OCI-LY7 (cell line): ENCODE results near the gene ARHGAP29. TPM values are rescaled to one million over a fixed set of nuclear protein-coding genes. Genes with fewer than 3 reads are reported as not detected.

Experiments used
- BruUV-seq: library from RNA; stranded (reverse); fragments of 400-500 nt; replicated peaks from 2 replicates; lab custom pipeline; 2021; lab: Mats Ljungman, UMichigan
- CTCF ChIA-PET: fragments of 300-600 bp; sonication (Branson Sonifier 250); formaldehyde crosslinking; loops from one replicate; lab custom pipeline; 2022; ENCODE audit warnings: antibody characterized with exemption; ENCODE audit not compliant: unreplicated experiment; lab: Charles Lee
- POLR2A ChIA-PET: fragments of 300-600 bp; sonication (Branson Sonifier 250); formaldehyde crosslinking; loops from one replicate; lab custom pipeline; 2022; ENCODE audit warnings: antibody characterized with exemption; lab: Charles Lee
- DNase-seq: peaks from one replicate; pipeline ENCODE4 v3.0.0-alpha.2; 2015; ENCODE audit warnings: low spot score
- H2AFZ ChIP-seq: fragments of 200-600 bp; sonication (generic), shearing (Covaris generic); 2 replicates; pipeline ENCODE4 v1.6.1; 2014; ENCODE audit warnings: mild to moderate bottlenecking, antibody characterized with exemption, low read length, moderate library complexity
- H3K27ac ChIP-seq: fragments of 200-600 bp; sonication (generic); 2 replicates; pipeline ENCODE4 v1.5.1; 2014; ENCODE audit warnings: mixed run types, low read depth, mild to moderate bottlenecking, moderate library complexity, low read length, inconsistent platforms; ENCODE audit not compliant: poor library complexity, severe bottlenecking
- H3K36me3 ChIP-seq: fragments of 200-600 bp; sonication (generic); 2 replicates; pipeline ENCODE4 v1.6.1; 2014; ENCODE audit warnings: mild to moderate bottlenecking, antibody characterized with exemption, low read length, moderate library complexity, mixed read lengths; ENCODE audit not compliant: insufficient read depth
- H3K4me1 ChIP-seq: fragments of 200-600 bp; sonication (generic); 2 replicates; pipeline ENCODE4 v1.5.1; 2014; ENCODE audit warnings: mild to moderate bottlenecking, low read length; ENCODE audit not compliant: insufficient read depth, poor library complexity, severe bottlenecking
- H3K4me2 ChIP-seq: fragments of 200-600 bp; sonication (generic); 2 replicates; pipeline ENCODE4 v1.6.1; 2014; ENCODE audit warnings: mild to moderate bottlenecking, low read length
- H3K4me3 ChIP-seq: fragments of 200-600 bp; sonication (generic); 2 replicates; pipeline ENCODE4 v1.5.1; 2014; ENCODE audit warnings: mild to moderate bottlenecking, low read depth, low read length; ENCODE audit not compliant: poor library complexity, severe bottlenecking
- H3K79me2 ChIP-seq: fragments of 200-600 bp; sonication (generic); 2 replicates; pipeline ENCODE4 v1.6.1; 2016; ENCODE audit warnings: low read depth, mild to moderate bottlenecking, low read length, moderate library complexity, mixed read lengths; ENCODE audit not compliant: insufficient read depth
- H3K9me2 ChIP-seq: fragments of 200-600 bp; sonication (generic); 2 replicates; pipeline ENCODE4 v1.6.1; 2016; ENCODE audit warnings: mild to moderate bottlenecking, low read length, mixed read lengths; ENCODE audit not compliant: insufficient read depth
- H3K9me3 ChIP-seq: fragments of 200-600 bp; sonication (generic); 2 replicates; pipeline ENCODE4 v1.6.1; 2014; ENCODE audit warnings: mild to moderate bottlenecking, mixed run types, low read length, mixed read lengths
- H4K20me1 ChIP-seq: fragments of 200-600 bp; sonication (generic); 2 replicates; pipeline ENCODE4 v1.6.1; 2014; ENCODE audit warnings: mild to moderate bottlenecking, antibody characterized with exemption, low read length, moderate library complexity, mixed read lengths; ENCODE audit not compliant: insufficient read depth
- EZH2phosphoT487 ChIP-seq: fragments of 200-600 bp; sonication (generic); IDR thresholded peaks from 2 replicates; pipeline ENCODE4 v1.6.1; 2018; ENCODE audit warnings: low read depth, borderline replicate concordance, mild to moderate bottlenecking, mixed run types, antibody characterized with exemption, low read length, moderate library complexity, mixed read lengths
- intact Hi-C: fragments of 100-400 bp; cut with micrococcal nuclease; formaldehyde crosslinking; loops from one replicate; pipeline ENCODE4 v1.10.0; 2022; ENCODE audit not compliant: unreplicated experiment
- total RNA-seq, 2 experiments: library from RNA; depleted of rRNA in 1 of 2; stranded (reverse); fragments of >200 nt in 1 of 2; shearing (Covaris generic) in 1 of 2; gene quantifications; 2 replicates each; pipeline ENCODE4 v1.2.3, GENCODE V29; 2014 to 2022
- TF ChIP-seq, protein P1 (sequence below): fragments of 200-600 bp; sonication (generic); conservative IDR thresholded peaks from 2 replicates; pipeline ENCODE4 v1.5.1; 2014; ENCODE audit warnings: mild to moderate bottlenecking, antibody characterized with exemption, low read length, moderate library complexity, mixed read lengths

ARHGAP29 gene
- total RNA-seq, 2 experiments from 2014 or later = 0.06 TPM; not detected in 1

DNA sequence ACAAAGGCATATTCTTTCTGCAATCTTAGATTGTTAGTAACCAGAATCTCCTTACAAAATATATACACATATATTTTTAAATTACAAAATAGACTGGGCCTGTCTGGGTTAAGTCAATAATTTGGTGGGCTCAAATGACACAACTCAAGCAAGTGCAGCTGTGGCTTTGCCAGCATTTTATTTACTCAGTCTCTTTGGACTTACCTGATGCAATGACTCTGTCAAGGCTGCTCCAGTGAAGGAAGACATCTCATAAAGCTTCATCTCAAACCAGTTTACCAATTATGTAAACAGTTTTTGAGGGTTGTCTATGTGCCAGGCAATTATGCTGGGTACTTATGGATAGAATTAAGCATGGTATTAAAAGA is 93.6 kb downstream of the ARHGAP29 start:
- intact Hi-C loops = no loop called here
- H3K36me3 ChIP-seq = no peaks in the 10 kb centered on the region
- no peak overlapping the region for H2AFZ ChIP-seq
- ChIA-PET CTCF (no interaction called here), POLR2A (interaction anchor here (0.6 kb wide), 1 partner anchor 671 kb away, joined by 7 read pairs; no protein-coding TSS in a partner anchor)
- no peaks in the 10 kb centered on the region for H3K79me2 ChIP-seq
- no peaks in the 10 kb centered on the region for H3K4me1 ChIP-seq
- BruUV-seq = no TSS peak
- no peaks in the 10 kb centered on the region for H3K9me2 ChIP-seq
- DNase-seq = no peak
- H3K4me3 ChIP-seq = no peak overlapping the region
- no peaks in the 10 kb centered on the region for H3K9me3 ChIP-seq
- no peak overlapping the region for H3K4me2 ChIP-seq
- H3K27ac ChIP-seq = no peak overlapping the region
- no peak for TF ChIP-seq EZH2phosphoT487
- TF ChIP-seq, protein P1, sequence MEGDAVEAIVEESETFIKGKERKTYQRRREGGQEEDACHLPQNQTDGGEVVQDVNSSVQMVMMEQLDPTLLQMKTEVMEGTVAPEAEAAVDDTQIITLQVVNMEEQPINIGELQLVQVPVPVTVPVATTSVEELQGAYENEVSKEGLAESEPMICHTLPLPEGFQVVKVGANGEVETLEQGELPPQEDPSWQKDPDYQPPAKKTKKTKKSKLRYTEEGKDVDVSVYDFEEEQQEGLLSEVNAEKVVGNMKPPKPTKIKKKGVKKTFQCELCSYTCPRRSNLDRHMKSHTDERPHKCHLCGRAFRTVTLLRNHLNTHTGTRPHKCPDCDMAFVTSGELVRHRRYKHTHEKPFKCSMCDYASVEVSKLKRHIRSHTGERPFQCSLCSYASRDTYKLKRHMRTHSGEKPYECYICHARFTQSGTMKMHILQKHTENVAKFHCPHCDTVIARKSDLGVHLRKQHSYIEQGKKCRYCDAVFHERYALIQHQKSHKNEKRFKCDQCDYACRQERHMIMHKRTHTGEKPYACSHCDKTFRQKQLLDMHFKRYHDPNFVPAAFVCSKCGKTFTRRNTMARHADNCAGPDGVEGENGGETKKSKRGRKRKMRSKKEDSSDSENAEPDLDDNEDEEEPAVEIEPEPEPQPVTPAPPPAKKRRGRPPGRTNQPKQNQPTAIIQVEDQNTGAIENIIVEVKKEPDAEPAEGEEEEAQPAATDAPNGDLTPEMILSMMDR = no peak
- H4K20me1 ChIP-seq = no peaks in the 10 kb centered on the region

DNA sequence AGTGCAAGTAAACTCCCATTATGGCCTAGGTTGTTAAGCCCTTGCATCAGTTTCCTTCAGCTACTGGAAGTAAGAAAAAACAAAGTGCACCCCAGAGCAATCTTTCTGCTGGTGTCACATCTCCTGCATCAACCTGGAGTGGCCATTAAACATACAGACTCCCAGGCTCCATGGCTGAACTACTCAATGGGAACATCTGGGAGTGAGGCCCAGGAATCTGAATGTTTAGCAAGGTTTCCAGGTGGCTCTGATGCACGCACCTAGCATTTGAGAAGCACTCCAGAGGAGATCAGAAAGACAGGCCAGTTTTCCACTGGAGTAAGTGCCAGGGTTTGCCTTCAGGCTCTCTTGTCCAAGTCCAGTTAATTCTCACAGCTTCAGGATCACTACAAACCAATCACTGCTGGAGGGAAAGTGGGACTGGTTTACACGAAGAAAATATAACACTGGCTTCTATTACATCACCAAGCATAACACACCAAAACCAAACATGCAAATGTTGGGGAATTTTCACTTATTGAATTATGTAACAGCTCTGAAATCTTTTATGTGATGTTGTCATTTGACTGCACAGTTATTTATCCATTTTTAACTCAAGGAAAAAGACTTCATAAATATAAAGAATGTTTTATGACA is 94.1 kb downstream of the ARHGAP29 start:
- Histone ChIP-seq H2AFZ (no peak overlapping the region), H3K9me3 (no peaks in the 10 kb centered on the region), H3K4me3 (no peak overlapping the region), H3K79me2 (no peaks in the 10 kb centered on the region), H4K20me1 (no peaks in the 10 kb centered on the region), H3K36me3 (no peaks in the 10 kb centered on the region), H3K4me2 (no peak overlapping the region), H3K4me1 (no peaks in the 10 kb centered on the region), H3K9me2 (no peaks in the 10 kb centered on the region), H3K27ac (no peak overlapping the region)
- intact Hi-C loops = no loop called here
- ChIA-PET POLR2A (interaction anchor here (0.6 kb wide), 1 partner anchor 671 kb away, joined by 7 read pairs; no protein-coding TSS in a partner anchor), CTCF (no interaction called here)
- no peak for TF ChIP-seq EZH2phosphoT487
- TF ChIP-seq, protein P1 = no peak
- no TSS peak for BruUV-seq
- DNase-seq = no peak

DNA sequence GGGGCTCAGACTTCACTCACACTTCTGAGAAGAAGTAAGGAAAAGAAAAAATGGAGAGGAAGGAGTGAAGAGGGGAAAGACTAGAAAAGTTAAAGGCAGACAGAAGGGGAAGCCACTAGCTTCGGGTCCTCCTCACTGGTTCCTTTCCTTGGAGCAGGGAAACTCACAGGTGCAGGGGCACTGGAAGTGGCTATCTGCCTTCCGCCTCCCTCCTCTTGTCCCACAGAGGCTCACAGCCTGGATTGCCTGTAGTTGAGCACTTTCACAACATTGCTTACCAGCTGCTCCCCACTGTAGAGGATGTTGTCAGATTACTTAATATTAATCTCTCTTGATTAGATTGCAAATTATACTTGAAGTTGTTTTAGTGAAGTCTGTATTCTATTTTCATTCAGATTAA is 94.8 kb downstream of the ARHGAP29 start:
- Histone ChIP-seq H3K4me1 (no peaks in the 10 kb centered on the region), H3K4me2 (no peak overlapping the region), H3K4me3 (no peak overlapping the region), H3K27ac (no peak overlapping the region), H3K36me3 (no peaks in the 10 kb centered on the region), H3K9me3 (no peaks in the 10 kb centered on the region), H3K79me2 (no peaks in the 10 kb centered on the region), H3K9me2 (no peaks in the 10 kb centered on the region), H4K20me1 (no peaks in the 10 kb centered on the region), H2AFZ (no peak overlapping the region)
- DNase-seq = no peak
- no TSS peak for BruUV-seq
- ChIA-PET POLR2A (no interaction called here), CTCF (no interaction called here)
- TF ChIP-seq, protein P1 = no peak
- no peak for TF ChIP-seq EZH2phosphoT487
- intact Hi-C loops = no loop called here
